Lower leg skin (tissue), 3 donors: ENCODE data around the gene RHBDF1.

Experiments
- POLR2A ChIP-seq, 2 donors: fragments of 450-650 bp; IDR thresholded peaks; one replicate each; pipeline ENCODE4 v1.6.1; 2016 to 2017; ENCODE audit warnings: antibody characterized with exemption in 2 of 2, mild to moderate bottlenecking in 1 of 2, moderate library complexity in 1 of 2
- TF ChIP-seq, protein P1 (sequence below), 3 donors: fragments of 450-650 bp; IDR thresholded peaks; one replicate each; pipeline ENCODE4 v1.5.1; 2016; ENCODE audit warnings: antibody characterized with exemption in 3 of 3, mild to moderate bottlenecking in 3 of 3, moderate library complexity in 2 of 3

DNA sequence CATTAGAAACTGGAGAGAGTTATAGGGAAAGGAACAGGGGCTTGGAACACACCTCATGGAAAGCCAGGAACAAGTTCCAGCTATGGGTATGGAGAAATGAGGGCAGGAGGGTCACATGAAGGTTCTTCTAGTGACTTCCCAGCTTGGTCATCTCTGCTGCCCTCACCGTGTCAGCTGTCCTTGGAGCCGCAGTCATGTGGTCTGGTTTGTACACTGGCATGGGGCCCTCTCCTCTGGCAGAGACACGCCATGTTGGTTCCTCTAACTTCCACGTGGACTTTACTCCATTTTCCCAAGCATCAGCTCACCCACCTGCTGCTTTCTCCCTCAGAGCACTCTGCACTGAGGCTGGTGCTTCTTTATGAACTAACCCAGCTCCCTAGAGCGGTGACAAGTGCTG, 31.9 kb upstream of the RHBDF1 start:
- TF ChIP-seq, protein P1, sequence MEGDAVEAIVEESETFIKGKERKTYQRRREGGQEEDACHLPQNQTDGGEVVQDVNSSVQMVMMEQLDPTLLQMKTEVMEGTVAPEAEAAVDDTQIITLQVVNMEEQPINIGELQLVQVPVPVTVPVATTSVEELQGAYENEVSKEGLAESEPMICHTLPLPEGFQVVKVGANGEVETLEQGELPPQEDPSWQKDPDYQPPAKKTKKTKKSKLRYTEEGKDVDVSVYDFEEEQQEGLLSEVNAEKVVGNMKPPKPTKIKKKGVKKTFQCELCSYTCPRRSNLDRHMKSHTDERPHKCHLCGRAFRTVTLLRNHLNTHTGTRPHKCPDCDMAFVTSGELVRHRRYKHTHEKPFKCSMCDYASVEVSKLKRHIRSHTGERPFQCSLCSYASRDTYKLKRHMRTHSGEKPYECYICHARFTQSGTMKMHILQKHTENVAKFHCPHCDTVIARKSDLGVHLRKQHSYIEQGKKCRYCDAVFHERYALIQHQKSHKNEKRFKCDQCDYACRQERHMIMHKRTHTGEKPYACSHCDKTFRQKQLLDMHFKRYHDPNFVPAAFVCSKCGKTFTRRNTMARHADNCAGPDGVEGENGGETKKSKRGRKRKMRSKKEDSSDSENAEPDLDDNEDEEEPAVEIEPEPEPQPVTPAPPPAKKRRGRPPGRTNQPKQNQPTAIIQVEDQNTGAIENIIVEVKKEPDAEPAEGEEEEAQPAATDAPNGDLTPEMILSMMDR (IDR thresholded peaks at IDR 0.05): no peak
- TF ChIP-seq POLR2A (IDR thresholded peaks at IDR 0.05): no peak
